Osteoblast (primary cell): ENCODE results near the gene RALGPS1. TPM values are rescaled to one million over a fixed set of nuclear protein-coding genes. Genes with fewer than 3 reads are reported as not detected.

Experiments used
- DNase-seq: peaks from one replicate; pipeline ENCODE4 v3.0.0; 2011; ENCODE audit warnings: low spot score, mixed read lengths; ENCODE audit not compliant: insufficient read length; ENCODE audit errors: missing footprints
- H2AFZ ChIP-seq: 2 replicates; pipeline ENCODE4 v1.6.0; 2011; ENCODE audit warnings: mild to moderate bottlenecking, low read length
- H3K27ac ChIP-seq: 2 replicates; pipeline ENCODE4 v1.5.1; 2011; ENCODE audit warnings: mild to moderate bottlenecking, low read depth, low read length, moderate library complexity
- H3K27me3 ChIP-seq: 2 replicates; pipeline ENCODE4 v1.6.0; 2012; ENCODE audit warnings: mild to moderate bottlenecking, control low read depth, inconsistent platforms, low read length, moderate library complexity; ENCODE audit not compliant: insufficient read depth
- H3K36me3 ChIP-seq: 2 replicates; pipeline ENCODE4 v1.5.1; 2011; ENCODE audit warnings: mild to moderate bottlenecking, low read length, control low read depth, moderate library complexity; ENCODE audit not compliant: insufficient read depth
- H3K4me1 ChIP-seq: 2 replicates; pipeline ENCODE4 v1.5.1; 2011; ENCODE audit warnings: mild to moderate bottlenecking, low read length, control low read depth, moderate library complexity; ENCODE audit not compliant: insufficient read depth
- H3K4me2 ChIP-seq: 2 replicates; pipeline ENCODE4 v1.6.0; 2011; ENCODE audit warnings: mild to moderate bottlenecking, low read length; ENCODE audit not compliant: insufficient read depth
- H3K4me3 ChIP-seq: fragments of 200-600 bp; sonication (generic); 3 replicates; pipeline ENCODE4 v1.5.1; 2012; ENCODE audit warnings: mild to moderate bottlenecking, low read length, inconsistent platforms; ENCODE audit not compliant: insufficient read depth
- H3K79me2 ChIP-seq: 2 replicates; pipeline ENCODE4 v1.6.0; 2012; ENCODE audit warnings: mild to moderate bottlenecking, low read length, control low read depth, inconsistent platforms; ENCODE audit not compliant: insufficient read depth
- H3K9me3 ChIP-seq: 2 replicates; pipeline ENCODE4 v1.5.1; 2011; ENCODE audit warnings: low read depth, low read length, control low read depth
- H4K20me1 ChIP-seq: 2 replicates; pipeline ENCODE4 v1.6.0; 2012; ENCODE audit warnings: mild to moderate bottlenecking, low read length, control low read depth; ENCODE audit not compliant: insufficient read depth
- total RNA-seq: library from RNA; depleted of rRNA; stranded (reverse); fragments of >200 nt; gene quantifications from 2 replicates; pipeline ENCODE4 v1.2.3, GENCODE V29; 2012
- TF ChIP-seq, protein P1 (sequence below): IDR thresholded peaks from 2 replicates; pipeline ENCODE4 v1.5.1; 2011; ENCODE audit warnings: mild to moderate bottlenecking, low read depth, low read length, moderate library complexity; ENCODE audit errors: extremely low read depth

RALGPS1 gene
- total RNA-seq, 1 donor, result 5.1 TPM

GRCh38 chr9:127066851-127067136 lies 152.2 kb downstream of the RALGPS1 start:
- Histone ChIP-seq H3K4me3 (no peak overlapping the region), H3K36me3 (no peaks in the 10 kb centered on the region), H3K4me1 (peaks cover 9% of the 10 kb centered on the region), H4K20me1 (no peaks in the 10 kb centered on the region), H3K27me3 (no peaks in the 10 kb centered on the region), H3K4me2 (no peak overlapping the region), H3K9me3 (peaks cover 2% of the 10 kb centered on the region), H3K27ac (no peak overlapping the region), H3K79me2 (no peaks in the 10 kb centered on the region), H2AFZ (no peak overlapping the region)
- TF ChIP-seq, protein P1, sequence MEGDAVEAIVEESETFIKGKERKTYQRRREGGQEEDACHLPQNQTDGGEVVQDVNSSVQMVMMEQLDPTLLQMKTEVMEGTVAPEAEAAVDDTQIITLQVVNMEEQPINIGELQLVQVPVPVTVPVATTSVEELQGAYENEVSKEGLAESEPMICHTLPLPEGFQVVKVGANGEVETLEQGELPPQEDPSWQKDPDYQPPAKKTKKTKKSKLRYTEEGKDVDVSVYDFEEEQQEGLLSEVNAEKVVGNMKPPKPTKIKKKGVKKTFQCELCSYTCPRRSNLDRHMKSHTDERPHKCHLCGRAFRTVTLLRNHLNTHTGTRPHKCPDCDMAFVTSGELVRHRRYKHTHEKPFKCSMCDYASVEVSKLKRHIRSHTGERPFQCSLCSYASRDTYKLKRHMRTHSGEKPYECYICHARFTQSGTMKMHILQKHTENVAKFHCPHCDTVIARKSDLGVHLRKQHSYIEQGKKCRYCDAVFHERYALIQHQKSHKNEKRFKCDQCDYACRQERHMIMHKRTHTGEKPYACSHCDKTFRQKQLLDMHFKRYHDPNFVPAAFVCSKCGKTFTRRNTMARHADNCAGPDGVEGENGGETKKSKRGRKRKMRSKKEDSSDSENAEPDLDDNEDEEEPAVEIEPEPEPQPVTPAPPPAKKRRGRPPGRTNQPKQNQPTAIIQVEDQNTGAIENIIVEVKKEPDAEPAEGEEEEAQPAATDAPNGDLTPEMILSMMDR, result no peak
- DNase-seq, result no peak

GRCh38 chr9:127067603-127068220 lies 153.1 kb downstream of the RALGPS1 start:
- H4K20me1 ChIP-seq, result no peaks in the 10 kb centered on the region
- H3K4me1 ChIP-seq, result peaks cover 9% of the 10 kb centered on the region
- peaks cover 4% of the 10 kb centered on the region for H3K9me3 ChIP-seq
- no peak overlapping the region for H3K27ac ChIP-seq
- H3K4me2 ChIP-seq, result no peak overlapping the region
- H3K27me3 ChIP-seq, result no peaks in the 10 kb centered on the region
- no peaks in the 10 kb centered on the region for H3K79me2 ChIP-seq
- H3K36me3 ChIP-seq, result no peaks in the 10 kb centered on the region
- no peak overlapping the region for H2AFZ ChIP-seq
- H3K4me3 ChIP-seq, result no peak overlapping the region
- TF ChIP-seq, protein P1, result no peak
- no peak for DNase-seq

GRCh38 chr9:127074561-127075548 lies 160.3 kb downstream of the RALGPS1 start:
- Histone ChIP-seq H3K79me2 (no peaks in the 10 kb centered on the region), H3K4me1 (no peaks in the 10 kb centered on the region), H3K9me3 (peaks cover 4% of the 10 kb centered on the region), H3K27ac (no peak overlapping the region), H3K4me2 (no peak overlapping the region), H2AFZ (no peak overlapping the region), H3K27me3 (peaks cover 7% of the 10 kb centered on the region), H4K20me1 (no peaks in the 10 kb centered on the region), H3K4me3 (no peak overlapping the region), H3K36me3 (no peaks in the 10 kb centered on the region)
- DNase-seq, result no peak
- TF ChIP-seq, protein P1, result no peak
